Measurements from ENCODE around the gene EEFSEC.

EEFSEC gene

DNA sequence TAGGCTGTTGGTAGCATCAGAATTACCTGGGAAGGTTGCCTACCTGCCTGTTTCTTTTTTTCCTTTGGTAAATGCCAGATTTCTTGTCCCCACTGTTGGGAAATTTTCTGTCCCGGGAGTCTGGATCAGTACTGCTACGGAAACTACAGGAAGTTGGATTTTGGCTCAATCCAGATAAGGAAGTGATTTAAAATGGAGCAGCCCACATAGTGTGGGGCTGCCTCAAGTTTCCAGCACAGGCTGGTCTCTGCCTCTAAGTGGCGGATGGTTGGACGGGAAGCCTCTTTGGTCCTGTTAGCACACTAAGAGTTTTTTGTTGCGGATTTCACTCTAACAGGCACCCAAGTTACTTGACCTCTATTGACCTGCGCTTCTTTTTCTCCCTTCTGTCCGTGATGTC lies 54.7 kb downstream of the EEFSEC start:
- FAIRE-seq (no peak), DNase-seq (ENCODE audit: insufficient read length) (no peak)
- no peak for TF ChIP-seq TAF1 (IDR thresholded peaks at IDR 0.05; ENCODE audit: borderline replicate concordance, low read depth, low read length)
- no peak for TF ChIP-seq POLR2AphosphoS5 (IDR thresholded peaks at IDR 0.05; ENCODE audit: low read depth, low read length)
- TF ChIP-seq POLR2A (IDR thresholded peaks at IDR 0.05; ENCODE audit: low read depth, low read length), result no peak

- DNase-seq (ENCODE audit: insufficient read length), result no peak
- TF ChIP-seq POLR2AphosphoS5 (IDR thresholded peaks at IDR 0.05; ENCODE audit: low read depth, low read length), result no peak
- no peak for TF ChIP-seq TAF1 (IDR thresholded peaks at IDR 0.05; ENCODE audit: borderline replicate concordance, low read depth, low read length)
- no peak for TF ChIP-seq POLR2A (IDR thresholded peaks at IDR 0.05; ENCODE audit: low read depth, low read length)
- FAIRE-seq, result no peak
These were observed 57.4 kb downstream of the EEFSEC start for GRCh38 chr3:128210711-128211110.

- DNase-seq (ENCODE audit: insufficient read length), result no peak
- TF ChIP-seq POLR2A (IDR thresholded peaks at IDR 0.05; ENCODE audit: low read depth, low read length) (no peak), POLR2AphosphoS5 (IDR thresholded peaks at IDR 0.05; ENCODE audit: low read depth, low read length) (no peak), TAF1 (IDR thresholded peaks at IDR 0.05; ENCODE audit: borderline replicate concordance, low read depth, low read length) (no peak)
- no peak for FAIRE-seq
These were observed 60.8 kb downstream of the EEFSEC start for GRCh38 chr3:128214056-128214455.

- DNase-seq (ENCODE audit: insufficient read length), result no peak
- TF ChIP-seq POLR2A (IDR thresholded peaks at IDR 0.05; ENCODE audit: low read depth, low read length), result no peak
- TF ChIP-seq TAF1 (IDR thresholded peaks at IDR 0.05; ENCODE audit: borderline replicate concordance, low read depth, low read length), result no peak
- TF ChIP-seq POLR2AphosphoS5 (IDR thresholded peaks at IDR 0.05; ENCODE audit: low read depth, low read length), result no peak
- FAIRE-seq, result no peak
These were observed 62.0 kb downstream of the EEFSEC start for GRCh38 chr3:128215290-128215689.

- DNase-seq (ENCODE audit: insufficient read length) (no peak), FAIRE-seq (no peak)
- TF ChIP-seq POLR2AphosphoS5 (IDR thresholded peaks at IDR 0.05; ENCODE audit: low read depth, low read length) (no peak), TAF1 (IDR thresholded peaks at IDR 0.05; ENCODE audit: borderline replicate concordance, low read depth, low read length) (no peak), POLR2A (IDR thresholded peaks at IDR 0.05; ENCODE audit: low read depth, low read length) (no peak)
These were observed 62.7 kb downstream of the EEFSEC start for GRCh38 chr3:128215800-128216495.

DNA sequence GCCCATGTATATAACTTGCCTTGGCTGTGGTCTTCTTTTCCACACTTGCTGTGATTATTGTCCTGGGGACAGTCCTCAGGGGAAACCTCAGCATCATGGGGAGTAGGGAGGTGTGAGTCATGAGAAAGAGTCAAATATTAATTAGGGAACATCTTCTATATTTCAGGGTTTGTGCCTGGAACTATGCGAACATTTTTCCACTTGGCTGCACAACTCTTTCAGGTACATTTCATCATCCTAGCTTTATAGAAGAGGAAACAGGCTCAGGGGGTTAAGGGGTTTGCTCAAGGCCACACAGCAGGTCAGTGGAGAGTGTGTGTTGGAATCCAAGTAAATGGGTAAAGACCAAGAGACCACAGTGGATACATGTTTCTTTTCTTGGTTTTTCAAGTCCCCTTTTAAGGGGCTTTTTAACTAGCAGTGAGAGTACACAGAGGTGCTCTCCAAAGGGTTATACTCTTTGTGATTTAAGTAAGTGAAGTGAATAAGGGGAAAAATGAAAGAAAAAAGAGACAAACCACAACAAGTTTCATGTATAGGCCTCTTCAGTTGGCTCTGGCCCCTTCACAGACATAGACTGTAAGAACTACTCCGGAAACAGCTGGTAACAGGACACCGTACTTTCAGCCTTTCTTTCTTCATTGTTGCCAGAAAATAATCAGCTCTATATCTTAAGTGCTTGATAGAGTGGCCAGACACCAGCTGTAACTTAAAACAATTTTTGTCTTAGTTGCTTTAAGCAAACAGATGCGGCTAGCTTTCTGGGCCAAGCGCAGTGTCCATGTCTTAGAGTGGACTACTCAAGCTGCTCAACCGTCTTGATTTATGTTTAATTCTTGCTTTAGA lies 64.6 kb downstream of the EEFSEC start:
- no peak for DNase-seq (ENCODE audit: insufficient read length)
- no peak for TF ChIP-seq POLR2A (IDR thresholded peaks at IDR 0.05; ENCODE audit: low read depth, low read length)
- no peak for TF ChIP-seq TAF1 (IDR thresholded peaks at IDR 0.05; ENCODE audit: borderline replicate concordance, low read depth, low read length)
- no peak for TF ChIP-seq POLR2AphosphoS5 (IDR thresholded peaks at IDR 0.05; ENCODE audit: low read depth, low read length)
- no peak for FAIRE-seq

GRCh38 chr3:128218548-128219257 lies 65.4 kb downstream of the EEFSEC start:
- FAIRE-seq (no peak), DNase-seq (ENCODE audit: insufficient read length) (no peak)
- TF ChIP-seq POLR2A (IDR thresholded peaks at IDR 0.05; ENCODE audit: low read depth, low read length) (no peak), TAF1 (IDR thresholded peaks at IDR 0.05; ENCODE audit: borderline replicate concordance, low read depth, low read length) (no peak), POLR2AphosphoS5 (IDR thresholded peaks at IDR 0.05; ENCODE audit: low read depth, low read length) (no peak)

GRCh38 chr3:128221328-128221727 lies 68.0 kb downstream of the EEFSEC start:
- no peak for FAIRE-seq
- TF ChIP-seq TAF1 (IDR thresholded peaks at IDR 0.05; ENCODE audit: borderline replicate concordance, low read depth, low read length) (no peak), POLR2A (IDR thresholded peaks at IDR 0.05; ENCODE audit: low read depth, low read length) (no peak), POLR2AphosphoS5 (IDR thresholded peaks at IDR 0.05; ENCODE audit: low read depth, low read length) (no peak)
- no peak for DNase-seq (ENCODE audit: insufficient read length)

- no peak for TF ChIP-seq POLR2A (IDR thresholded peaks at IDR 0.05; ENCODE audit: low read depth, low read length)
- TF ChIP-seq TAF1 (IDR thresholded peaks at IDR 0.05; ENCODE audit: borderline replicate concordance, low read depth, low read length), result no peak
- TF ChIP-seq POLR2AphosphoS5 (IDR thresholded peaks at IDR 0.05; ENCODE audit: low read depth, low read length), result no peak
- no peak for DNase-seq (ENCODE audit: insufficient read length)
- FAIRE-seq, result no peak
These were observed 69.6 kb downstream of the EEFSEC start for GRCh38 chr3:128222796-128223385.

GRCh38 chr3:128226186-128226725 lies 73.0 kb downstream of the EEFSEC start:
- FAIRE-seq (no peak), DNase-seq (ENCODE audit: insufficient read length) (no peak)
- no peak for TF ChIP-seq POLR2A (IDR thresholded peaks at IDR 0.05; ENCODE audit: low read depth, low read length)
- no peak for TF ChIP-seq TAF1 (IDR thresholded peaks at IDR 0.05; ENCODE audit: borderline replicate concordance, low read depth, low read length)
- no peak for TF ChIP-seq POLR2AphosphoS5 (IDR thresholded peaks at IDR 0.05; ENCODE audit: low read depth, low read length)

All from GM12892 (cell line).